Esophagus squamous epithelium (tissue), 5 donors: ENCODE data around the gene PAIP2. TPM values are rescaled to one million over a fixed set of nuclear protein-coding genes. Genes with fewer than 3 reads are reported as not detected.

Source experiments
- DNase-seq: peaks from one replicate; lab custom pipeline; 2025; lab: John Stamatoyannopoulos, UW
- H3K27ac ChIP-seq, 4 donors: fragments of 200-600 bp; sonication (generic); one replicate each; pipeline ENCODE4 v1.5.1; 2016 to 2019; ENCODE audit warnings: mild to moderate bottlenecking in 1 of 4
- H3K27me3 ChIP-seq, 4 donors: fragments of 200-600 bp; sonication (generic); 1 replicate in 3 of 4; 2 replicates in 1 of 4; pipeline versions ENCODE4 v1.5.1 to v1.6.0; 2017 to 2021; ENCODE audit warnings: antibody characterized with exemption in 1 of 4
- H3K36me3 ChIP-seq, 3 donors: fragments of 200-600 bp; sonication (generic); one replicate each; pipeline ENCODE4 v1.5.1; 2016 to 2019
- H3K4me1 ChIP-seq, 3 donors: fragments of 200-600 bp; sonication (generic); one replicate each; pipeline ENCODE4 v1.5.1; 2017 to 2019
- H3K4me3 ChIP-seq, 4 donors: fragments of 200-600 bp; sonication (generic); 1 replicate in 3 of 4; 2 replicates in 1 of 4; pipeline ENCODE4 v1.5.1; 2016 to 2019; ENCODE audit warnings: mild to moderate bottlenecking in 2 of 4, moderate library complexity in 1 of 4
- H3K9me3 ChIP-seq, 3 donors: fragments of 200-600 bp; sonication (generic); one replicate each; pipeline ENCODE4 v1.5.1; 2016 to 2019
- CTCF ChIP-seq, 6 experiments: fragments of 450-650 bp in 4 of 6; fragments of 200-600 bp in 2 of 6; sonication (generic) in 2 of 6; IDR thresholded peaks; one replicate each; pipeline ENCODE4 v1.5.1; 2016 to 2019; ENCODE audit warnings: antibody characterized with exemption in 6 of 6, mild to moderate bottlenecking in 4 of 6, moderate library complexity in 4 of 6
- POLR2A ChIP-seq, 4 donors: fragments of 450-650 bp; IDR thresholded peaks; one replicate each; pipeline ENCODE4 v1.6.1; 2017; ENCODE audit warnings: antibody characterized with exemption in 4 of 4, mild to moderate bottlenecking in 4 of 4, moderate library complexity in 3 of 4
- WGBS, 2 donors: methylation state at CpG; one replicate each; pipeline ENCODE4 v1.1.5; 2018; 5-methylcytosine and 5-hydroxymethylcytosine counted together
- intact Hi-C: fragments of 100-400 bp; cut with DNase I; formaldehyde crosslinking; loops from one replicate; pipeline ENCODE4 v1.15.0; 2022
- total RNA-seq, 4 donors: library from RNA; depleted of rRNA; stranded (reverse); fragments of >200 nt; gene quantifications; one replicate each; pipeline ENCODE4 v1.1.0, GENCODE V29; 2016
- donor health status: DM: yes; HTN: yes; CAD: no.

PAIP2 gene
- total RNA-seq, 4 donors from 2014 or later = 33.7 to 69.0 (median 57.6) TPM

GRCh38 chr5:139394654-139395566 lies 53.3 kb downstream of the PAIP2 start, which contains the start of gene PROB1:
TSS of gene PROB1 (minus strand) at chr5:139395104. CDS start at chr5:139395081, 23 bp downstream.
- intact Hi-C loops = loop anchor here (5.0 kb wide), 1 partner anchor 53 kb away; the partner anchor contains the start of gene PAIP2
- peaks cover 0 to 38% (median 0%) of the 10 kb centered on the region in 4 donors for H3K27me3 ChIP-seq
- no peaks in the 10 kb centered on the region for H3K9me3 ChIP-seq
- peaks cover 32 to 68% (median 45%) of the 10 kb centered on the region in 3 donors for H3K4me1 ChIP-seq
- 93% methylated on average over 2 of the region's 76 CpGs; no CpG with 5 or more reads in 1 of the 2 donors for WGBS, 2 donors
- peak within 1 kb of the TSS; percentile 35 to 73 (median 56) for H3K4me3 ChIP-seq
- no peaks in the 10 kb centered on the region for H3K36me3 ChIP-seq
- TF ChIP-seq POLR2A (IDR thresholded peaks at IDR 0.05) (peak in 1 of 4 donors; percentile 21), CTCF (IDR thresholded peaks at IDR 0.05) (no peak)
- H3K27ac ChIP-seq = peak within 1 kb of the TSS; percentile 52 to 81 (median 56)
- DNase-seq = no peak

- H3K4me1 ChIP-seq = peaks cover 29 to 58% (median 45%) of the 10 kb centered on the region in 3 donors
- WGBS, 2 donors = 69 to 79% methylated on average over 2 to 3 of the region's 8 CpGs
- H3K4me3 ChIP-seq = no peak overlapping the region
- no peak for DNase-seq
- H3K27me3 ChIP-seq = peaks cover 0 to 38% (median 0%) of the 10 kb centered on the region in 4 donors
- H3K36me3 ChIP-seq = no peaks in the 10 kb centered on the region
- intact Hi-C loops = no loop called here
- H3K27ac ChIP-seq = peak overlapping the region in 1 of 4 donors; percentile 81
- TF ChIP-seq POLR2A (IDR thresholded peaks at IDR 0.05) (no peak), CTCF (IDR thresholded peaks at IDR 0.05) (no peak)
- no peaks in the 10 kb centered on the region for H3K9me3 ChIP-seq
These were observed 54.4 kb downstream of the PAIP2 start for GRCh38 chr5:139395844-139396640.

- H3K27me3 ChIP-seq = peaks cover 0 to 38% (median 0%) of the 10 kb centered on the region in 4 donors
- intact Hi-C loops = no loop called here
- DNase-seq = no peak
- no peak for TF ChIP-seq POLR2A (IDR thresholded peaks at IDR 0.05)
- no peak for TF ChIP-seq CTCF (IDR thresholded peaks at IDR 0.05)
- H3K4me1 ChIP-seq = peaks cover 22 to 51% (median 39%) of the 10 kb centered on the region in 3 donors
- WGBS, 2 donors = 91 to 93% methylated on average over 6 to 8 of the region's 8 CpGs
- no peaks in the 10 kb centered on the region for H3K36me3 ChIP-seq
- H3K27ac ChIP-seq = no peak overlapping the region
- no peaks in the 10 kb centered on the region for H3K9me3 ChIP-seq
- H3K4me3 ChIP-seq = no peak overlapping the region
These were observed 55.0 kb downstream of the PAIP2 start for GRCh38 chr5:139396691-139397090.

- Histone ChIP-seq H3K27me3 (peaks cover 0 to 27% (median 0%) of the 10 kb centered on the region in 4 donors), H3K4me3 (no peak overlapping the region), H3K36me3 (no peaks in the 10 kb centered on the region), H3K4me1 (peaks cover 17 to 42% (median 28%) of the 10 kb centered on the region in 3 donors), H3K27ac (no peak overlapping the region), H3K9me3 (no peaks in the 10 kb centered on the region)
- TF ChIP-seq CTCF (IDR thresholded peaks at IDR 0.05) = no peak
- no peak for TF ChIP-seq POLR2A (IDR thresholded peaks at IDR 0.05)
- intact Hi-C loops = no loop called here
- no peak for DNase-seq
- 29 to 31% methylated on average over 6 of the region's 6 CpGs for WGBS, 2 donors
These were observed 56.3 kb downstream of the PAIP2 start for GRCh38 chr5:139397921-139398320.
